Inflammatory macrophage treated with lipopolysaccharide for 1 hour (primary cell): ENCODE results near the gene PEAK1.

Source experiments
- DNase-seq, 2 donors: peaks; one replicate each; pipeline ENCODE4 v3.0.0-alpha.2; 2020 to 2022

PEAK1 gene

DNA sequence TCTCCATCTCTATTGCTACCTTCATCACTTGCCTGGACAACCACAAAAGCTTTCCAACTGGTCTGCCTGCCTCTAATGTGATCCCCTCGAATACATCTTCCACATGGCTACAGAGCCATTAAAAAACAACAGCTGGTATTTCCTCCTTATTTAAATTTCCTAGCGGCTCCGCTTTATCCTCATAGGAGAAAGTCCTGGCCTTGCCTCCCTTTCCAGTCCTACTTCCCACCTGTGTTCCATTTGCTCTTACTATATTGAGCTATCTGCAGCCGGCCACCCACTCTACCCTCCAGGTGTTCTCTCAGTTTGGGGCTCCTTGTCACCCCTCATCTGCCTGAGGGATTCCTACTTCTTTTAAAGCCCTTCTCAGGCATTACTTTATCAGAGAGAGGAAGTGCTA, 299.3 kb downstream of the PEAK1 start:
- no peak for DNase-seq

DNA sequence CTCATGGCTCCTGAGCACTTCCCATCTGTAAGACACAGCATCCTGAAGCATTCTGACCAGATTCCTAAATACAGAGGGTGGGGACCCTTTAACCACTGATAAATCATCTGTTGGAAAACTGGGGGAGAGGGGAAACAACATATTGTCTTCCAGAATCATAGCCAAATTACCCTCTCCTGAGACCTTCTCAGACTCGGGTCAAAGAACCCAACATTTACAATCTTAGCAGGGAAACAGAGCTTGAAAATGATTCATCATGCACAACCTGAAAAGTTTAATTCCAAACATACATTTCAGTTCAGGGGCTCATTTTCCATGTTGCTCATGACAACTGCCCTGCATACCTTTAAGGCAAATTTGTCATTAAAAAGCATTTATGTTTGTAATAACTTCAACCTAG, 300.5 kb downstream of the PEAK1 start:
- no peak for DNase-seq

GRCh38 chr15:77118882-77119321, 301.0 kb downstream of the PEAK1 start:
- peak; percentile 46 to 76 for DNase-seq

DNA sequence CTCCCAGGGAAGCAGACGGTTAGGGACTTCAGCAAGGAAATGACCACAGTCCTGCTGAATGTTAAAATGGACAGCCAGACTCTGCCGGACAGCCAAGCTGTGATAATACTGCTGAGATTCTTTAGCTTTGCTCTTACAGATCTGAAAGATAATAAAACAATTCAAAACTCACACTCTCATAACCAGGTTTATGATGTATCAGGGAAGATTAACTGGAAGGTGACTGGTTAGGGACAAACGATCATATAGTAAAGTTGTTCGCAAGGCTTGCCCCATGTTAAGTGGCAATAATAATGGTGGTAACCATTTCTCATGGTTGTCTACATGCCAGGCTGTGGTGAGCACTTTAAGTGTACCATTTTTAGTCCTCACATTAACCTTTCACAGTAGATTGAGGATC, 304.7 kb downstream of the PEAK1 start:
- no peak for DNase-seq

DNA sequence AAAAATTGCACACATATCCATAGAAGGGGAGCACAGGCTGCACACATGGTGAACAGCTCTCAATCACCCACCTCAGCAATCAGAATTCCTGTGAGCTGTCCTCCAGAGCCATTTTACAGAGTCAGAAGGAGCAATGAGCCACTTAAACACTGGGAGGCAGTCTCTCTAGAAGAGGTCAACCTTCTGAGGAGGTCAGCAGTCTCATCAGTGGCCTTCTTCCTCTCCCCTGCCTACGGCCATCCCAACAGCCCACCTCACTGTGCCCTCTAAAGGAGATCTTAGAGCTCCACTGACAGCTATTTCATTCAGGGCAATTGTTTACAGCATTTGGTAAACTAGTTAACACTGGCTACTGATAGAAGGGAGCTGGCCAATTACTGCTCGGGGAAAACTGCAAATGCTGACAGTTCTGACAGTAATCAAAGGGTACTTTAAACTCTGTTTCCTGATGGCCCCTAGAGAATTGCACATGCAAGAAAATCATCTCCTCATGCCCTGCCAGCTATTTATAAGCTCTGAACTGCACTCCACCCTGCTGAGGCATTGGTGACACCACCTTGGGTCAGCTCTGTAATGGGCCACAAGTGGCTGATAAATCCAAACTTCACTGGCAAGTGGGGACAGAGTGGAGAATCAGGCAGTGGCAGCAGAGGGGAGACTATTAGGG, 306.9 kb downstream of the PEAK1 start:
- no peak for DNase-seq

DNA sequence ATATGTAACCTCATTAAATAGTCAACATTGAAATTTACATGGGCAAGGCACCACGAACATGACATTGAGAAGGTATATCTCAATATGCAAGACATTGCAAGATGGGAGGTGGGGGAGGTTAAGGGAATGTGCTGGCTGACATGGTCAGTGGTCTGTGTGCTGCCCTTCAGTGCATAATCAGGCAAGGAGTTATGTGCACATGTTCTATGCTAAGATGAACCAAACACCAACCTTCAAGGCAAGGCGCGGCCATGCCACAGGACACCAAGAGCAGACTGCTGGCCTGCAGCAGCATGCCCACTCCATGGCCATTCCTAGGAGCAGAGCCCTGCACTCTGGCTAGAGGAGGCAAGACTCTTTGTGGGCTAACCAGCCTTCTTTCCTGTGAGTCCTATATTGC, 308.1 kb downstream of the PEAK1 start:
- DNase-seq: no peak

GRCh38 chr15:77107531-77108355, 312.2 kb downstream of the PEAK1 start:
- DNase-seq: peak in 1 of 2 donors; percentile 31

DNA sequence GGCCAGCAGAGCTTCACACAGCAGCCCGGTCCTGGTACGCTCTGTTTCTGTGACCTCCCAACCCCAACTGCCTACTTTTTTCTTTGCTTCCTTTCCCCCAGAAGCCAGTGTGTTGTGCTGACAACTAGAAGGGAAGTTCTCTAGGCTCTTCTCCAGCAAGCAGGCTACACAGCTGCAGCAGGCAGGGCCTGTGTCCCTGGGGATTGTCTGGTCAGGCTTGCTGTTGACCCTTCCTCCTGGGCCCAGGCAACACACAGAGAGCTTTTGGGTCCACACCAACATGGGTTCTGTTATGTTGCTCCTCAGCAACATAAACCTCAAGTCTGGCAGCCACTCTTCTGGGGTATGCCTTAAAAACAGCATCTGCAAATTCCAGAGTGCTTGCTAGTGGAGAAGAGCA, 312.8 kb downstream of the PEAK1 start:
- no peak for DNase-seq

DNA sequence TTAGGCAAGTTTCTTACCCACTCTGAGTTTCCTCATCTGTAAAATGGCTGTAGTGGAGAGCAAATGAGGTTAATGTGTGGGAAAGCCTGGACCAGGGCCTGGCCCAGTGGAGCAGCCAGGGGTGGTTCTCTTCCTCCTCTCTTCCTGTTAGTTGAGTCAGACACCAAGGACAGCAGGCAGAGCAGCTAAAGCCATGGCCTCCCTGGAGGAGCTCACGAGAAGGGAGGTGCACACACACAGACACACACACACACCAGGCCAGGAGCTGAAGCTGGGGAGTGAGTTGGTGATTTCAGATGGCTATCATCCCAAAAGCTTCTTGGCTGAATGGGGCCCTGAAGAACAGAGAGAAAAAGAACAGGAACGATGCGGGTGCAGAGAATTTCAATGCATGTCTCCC, 315.7 kb downstream of the PEAK1 start:
- DNase-seq: no peak

DNA sequence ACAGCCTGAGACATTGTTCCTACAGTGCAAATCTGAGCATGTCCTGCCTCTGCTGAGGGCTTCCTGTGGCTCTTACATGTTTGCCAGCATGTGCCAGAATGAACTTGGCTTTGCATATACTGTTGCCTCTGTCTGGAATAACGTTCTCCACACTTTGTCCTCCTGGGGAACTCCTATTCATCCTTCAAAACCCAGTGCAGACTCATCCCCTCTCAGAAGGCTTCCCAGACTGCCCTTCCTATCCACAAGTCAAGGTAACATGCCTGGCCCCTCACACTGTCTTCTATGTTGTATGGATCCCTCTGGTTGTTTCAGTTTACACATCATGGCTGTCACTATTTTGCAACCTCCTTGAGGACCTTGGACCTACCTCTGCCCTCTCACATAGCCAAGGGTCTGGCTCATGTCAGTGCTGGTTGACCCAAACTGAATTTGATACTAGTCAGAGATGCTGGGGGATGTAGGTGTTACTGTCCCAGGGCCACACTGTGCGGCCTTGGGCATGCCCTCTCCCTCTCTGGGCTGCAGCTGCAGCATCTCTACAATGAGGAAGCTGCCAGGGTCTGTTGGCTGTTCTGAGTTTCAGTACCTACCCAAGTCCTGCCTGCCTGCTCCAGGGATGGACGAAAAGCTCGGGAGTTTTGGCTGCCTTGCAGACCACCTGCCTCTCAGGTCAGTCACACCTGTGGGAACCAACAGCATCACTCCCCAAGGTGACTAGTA, 320.0 kb downstream of the PEAK1 start:
- DNase-seq: no peak

DNA sequence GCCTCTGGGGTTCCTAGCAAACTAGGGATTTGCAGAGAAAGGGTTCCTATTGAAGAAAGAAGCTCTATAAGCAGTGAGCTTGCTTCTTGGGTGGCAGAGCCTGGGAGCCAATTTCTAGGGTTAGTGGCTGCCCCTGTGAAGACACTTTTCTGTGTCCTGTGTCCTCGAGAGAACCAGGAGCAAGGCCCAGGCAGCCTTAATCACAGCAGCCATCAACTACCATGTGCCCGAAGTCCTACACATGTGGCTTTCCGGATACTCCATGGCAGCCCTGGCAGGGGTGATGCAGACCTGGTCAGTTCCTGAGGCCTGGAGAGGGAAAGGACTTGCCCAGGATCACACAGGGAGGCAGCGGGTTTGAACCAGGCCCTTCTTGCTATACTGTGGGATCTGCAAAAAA, 321.3 kb downstream of the PEAK1 start:
- no peak for DNase-seq

GRCh38 chr15:77097921-77098320, 322.0 kb downstream of the PEAK1 start:
- DNase-seq: no peak

DNA sequence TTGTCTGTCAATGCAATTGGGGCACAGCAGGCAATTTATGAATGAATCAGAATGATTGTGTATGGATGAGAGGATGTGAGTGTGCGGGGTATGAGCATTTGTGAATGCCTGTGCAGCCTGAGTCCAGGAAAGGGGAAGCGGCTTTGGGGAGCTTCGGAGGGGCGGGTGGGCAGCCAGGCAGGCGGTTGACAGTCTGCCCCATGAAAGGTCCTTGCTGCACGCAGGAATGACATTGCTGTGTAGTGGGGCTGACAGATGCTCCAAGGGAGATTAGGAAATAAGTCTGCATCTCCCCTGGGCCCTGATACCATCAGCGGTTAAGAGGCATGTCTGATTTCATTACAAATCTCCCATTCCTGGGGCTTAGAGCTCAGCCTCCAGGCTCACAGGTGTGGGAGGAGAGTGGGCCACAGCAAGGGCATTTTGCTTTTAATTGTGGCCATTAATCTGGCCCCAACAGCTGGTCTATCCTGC, 322.6 kb downstream of the PEAK1 start:
- no peak for DNase-seq

- no peak for DNase-seq
Measured at GRCh38 chr15:77096541-77096940, 323.4 kb downstream of the PEAK1 start.

DNA sequence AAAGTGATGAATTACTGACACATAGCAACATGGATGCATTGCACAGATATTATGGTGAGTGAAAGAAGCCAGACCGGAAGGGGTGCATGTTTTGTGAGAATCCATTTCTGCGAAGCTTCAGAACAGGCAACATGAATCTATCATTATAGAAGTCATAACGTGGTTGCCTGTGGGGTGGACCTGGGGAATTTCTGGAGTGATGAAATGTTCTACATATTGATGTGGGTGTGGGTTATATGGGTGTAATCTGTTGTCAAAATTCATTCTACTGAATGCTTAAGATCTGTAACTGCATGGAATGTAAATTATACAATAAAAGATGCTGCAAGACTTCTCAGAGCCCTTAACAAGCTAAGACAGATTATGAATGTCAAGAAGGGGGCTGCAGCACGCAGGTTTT, 323.8 kb downstream of the PEAK1 start:
- peak; percentile 12 to 54 for DNase-seq

- no peak for DNase-seq
Measured at GRCh38 chr15:77094397-77095030, 325.4 kb downstream of the PEAK1 start.

DNA sequence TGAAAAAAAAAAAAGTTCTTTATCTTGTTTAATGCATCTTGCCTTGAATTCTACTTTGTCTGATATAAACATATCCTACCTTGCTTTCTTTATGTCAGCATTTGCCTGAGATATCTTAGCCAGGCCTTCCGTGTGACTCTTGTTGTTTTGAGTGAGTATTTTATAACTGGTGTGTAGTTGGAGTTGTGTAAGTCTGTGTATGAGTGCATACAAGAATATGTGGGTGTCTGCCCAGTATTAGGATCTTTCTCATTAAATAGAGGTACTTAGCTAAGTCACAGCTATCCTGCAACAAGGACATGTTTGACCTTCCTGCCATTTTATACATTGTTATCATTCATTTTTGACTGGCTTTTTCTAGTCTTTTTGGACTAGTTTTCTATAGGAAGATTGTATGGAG, 326.5 kb downstream of the PEAK1 start:
- DNase-seq: peak; percentile 6 to 68

- no peak for DNase-seq
Measured at GRCh38 chr15:77091097-77091496, 328.8 kb downstream of the PEAK1 start.

GRCh38 chr15:77087213-77087612, 332.7 kb downstream of the PEAK1 start:
- DNase-seq: no peak

GRCh38 chr15:77085297-77085696, 334.6 kb downstream of the PEAK1 start:
- DNase-seq: peak; percentile 64 to 84

GRCh38 chr15:77084436-77084835, 335.5 kb downstream of the PEAK1 start:
- DNase-seq: no peak

DNA sequence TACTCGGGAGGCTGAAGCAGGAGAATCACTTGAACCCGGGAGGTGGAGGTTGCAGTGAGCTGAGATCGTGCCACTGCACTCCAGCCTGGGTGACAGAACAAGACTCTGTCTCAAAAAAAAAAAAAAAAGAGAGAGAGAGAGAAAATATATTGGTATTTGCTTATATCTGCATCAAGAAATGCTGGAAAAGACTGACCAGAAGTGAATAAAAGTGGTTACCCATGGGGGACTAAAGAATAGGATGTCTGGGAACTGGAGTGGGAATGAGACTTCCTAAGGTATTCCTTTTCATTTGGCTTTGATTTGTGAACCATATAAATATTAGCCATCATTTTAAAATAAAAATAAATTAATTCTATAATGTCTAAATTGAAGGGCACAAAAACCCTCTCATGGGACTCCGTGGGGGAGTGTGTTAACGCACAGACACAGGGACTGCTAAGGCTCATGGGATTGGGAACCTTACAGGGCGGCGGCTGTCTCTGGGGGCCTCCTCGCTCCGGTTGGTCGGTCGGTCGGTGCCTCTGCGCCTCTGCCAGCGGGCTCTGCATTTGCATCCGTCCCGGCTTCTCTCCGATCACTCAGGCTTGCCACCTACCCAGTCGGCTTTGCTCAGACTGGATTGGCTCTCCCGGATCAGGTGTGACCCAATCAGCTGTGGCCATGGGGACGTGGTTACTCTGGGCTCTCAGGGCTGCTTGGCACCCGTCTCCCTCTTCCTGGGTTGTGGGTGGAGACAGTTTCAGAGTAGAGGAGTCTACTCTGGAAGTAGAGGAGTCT, 336.3 kb downstream of the PEAK1 start:
- DNase-seq: peak; percentile 59 to 87
